ENCODE data around the gene EPHA8.

- TF ChIP-seq CTCF (conservative IDR thresholded peaks at IDR 0.05): no peak
- no peak for TF ChIP-seq EZH2 (IDR thresholded peaks at IDR 0.05; ENCODE audit: low read depth)
Observed at GRCh38 chr1:22525646-22526045, 37.6 kb upstream of the EPHA8 start.
